Stimulated activated CD8-positive, alpha-beta memory T cell treated with anti-CD3 and anti-CD28 coated beads, Interleukin-4, amount 100 ng/mL, for 24 hours (primary cell): Measurements from ENCODE around the gene SELENON.

Experiments
- DNase-seq: peaks from one replicate; pipeline ENCODE4 v3.0.0-alpha.2; 2020; ENCODE audit warnings: low read depth

Gene SELENON

GRCh38 chr1:25794325-25794724 is 5.7 kb upstream of the SELENON start:
- DNase-seq: no peak

- DNase-seq: no peak
Measured at GRCh38 chr1:25795211-25795610, 4.8 kb upstream of the SELENON start.

DNA sequence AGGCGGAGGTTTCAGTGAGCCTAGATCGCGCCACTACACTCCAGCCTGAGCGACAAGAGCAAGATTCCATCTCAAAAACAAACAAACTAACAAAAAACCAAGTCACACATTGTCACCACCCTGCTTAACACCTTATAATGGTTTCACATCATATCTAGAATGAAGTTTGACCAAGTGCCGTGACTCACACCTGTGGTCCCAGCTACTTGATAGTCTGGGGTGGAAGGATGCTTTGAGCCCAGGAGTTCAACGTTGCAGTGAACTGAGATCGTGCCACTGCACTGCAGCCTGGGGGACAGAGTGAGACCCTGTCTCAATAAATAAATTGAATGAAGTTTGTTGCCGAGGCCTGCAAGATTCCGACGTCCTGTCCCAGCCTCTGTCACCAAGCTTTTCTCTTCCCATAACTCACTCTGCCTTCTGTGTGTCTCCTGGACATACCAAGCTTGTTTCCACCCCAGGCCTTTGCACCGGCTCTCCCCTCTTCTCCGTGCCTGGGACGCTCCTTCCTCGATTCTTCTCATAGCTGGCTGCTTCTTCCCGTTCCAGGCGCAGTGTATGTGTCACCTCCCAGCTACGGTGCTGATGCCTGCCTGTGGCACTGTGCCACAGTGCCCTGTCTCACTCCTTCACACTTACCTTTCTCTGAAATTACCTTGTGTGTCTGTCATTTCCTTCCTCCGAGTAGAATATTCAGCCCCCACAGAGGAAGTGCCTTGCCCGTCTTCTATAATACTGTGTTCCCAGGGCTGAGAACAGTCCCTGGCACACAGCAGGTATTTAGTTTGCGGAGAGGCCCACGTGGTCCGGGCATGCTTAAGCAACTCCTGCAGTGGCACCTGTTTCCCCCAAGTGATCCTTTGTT is 3.8 kb upstream of the SELENON start:
- peak; percentile 14 for DNase-seq

DNA sequence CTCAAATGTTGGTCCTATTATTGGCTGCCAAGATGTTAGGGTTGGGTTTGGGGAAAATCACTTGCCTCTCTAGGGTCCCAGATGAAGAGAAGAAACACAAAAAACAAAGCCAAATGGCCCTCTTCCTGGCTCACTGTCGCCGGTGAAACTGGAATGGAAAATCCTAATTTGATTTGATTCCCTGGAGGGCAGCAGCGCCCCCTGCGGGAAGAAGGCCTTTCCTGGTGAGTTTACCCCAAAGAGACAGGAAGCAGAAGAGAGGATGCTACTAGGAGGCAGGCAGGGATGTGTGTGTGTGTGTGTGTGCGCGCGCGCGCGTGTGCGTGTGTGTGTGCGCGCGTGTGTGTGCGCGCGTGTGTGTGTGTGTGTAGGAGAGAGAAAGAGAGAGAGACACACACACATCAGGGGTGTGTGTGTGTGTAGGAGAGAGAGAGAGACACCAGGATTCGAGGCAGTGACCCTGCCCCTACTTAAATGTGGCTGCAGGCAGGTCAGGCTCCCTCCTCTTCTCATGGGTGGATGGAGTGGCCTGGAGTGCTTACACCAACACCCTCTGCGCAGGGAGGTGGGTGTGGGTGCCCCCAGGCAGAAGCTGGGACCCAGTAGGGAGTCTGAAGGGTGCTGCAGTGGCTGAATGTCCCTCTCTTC is 3.1 kb upstream of the SELENON start:
- peak; percentile 72 for DNase-seq

DNA sequence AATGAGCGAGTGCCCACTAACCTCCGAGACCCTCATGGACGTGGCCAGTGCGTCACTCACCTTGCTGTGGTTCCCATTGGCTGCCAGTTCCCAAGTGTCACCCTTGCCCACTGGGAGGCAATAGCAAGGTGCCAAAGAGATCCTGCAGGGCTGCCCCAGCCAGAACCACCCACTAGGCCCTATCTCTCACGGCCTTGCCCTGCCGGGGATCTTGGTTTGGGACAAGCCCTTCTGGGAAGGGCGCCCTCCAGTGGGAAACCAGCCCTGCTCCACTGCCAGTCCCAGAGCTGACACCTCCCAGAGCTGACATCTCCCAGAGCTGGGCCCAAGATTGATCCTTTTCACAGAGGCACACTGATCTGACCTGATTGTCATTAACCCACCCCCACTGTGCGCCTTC is 2.1 kb upstream of the SELENON start:
- no peak for DNase-seq

- DNase-seq: no peak
Measured at GRCh38 chr1:25798666-25799351, 1.2 kb upstream of the SELENON start.

DNA sequence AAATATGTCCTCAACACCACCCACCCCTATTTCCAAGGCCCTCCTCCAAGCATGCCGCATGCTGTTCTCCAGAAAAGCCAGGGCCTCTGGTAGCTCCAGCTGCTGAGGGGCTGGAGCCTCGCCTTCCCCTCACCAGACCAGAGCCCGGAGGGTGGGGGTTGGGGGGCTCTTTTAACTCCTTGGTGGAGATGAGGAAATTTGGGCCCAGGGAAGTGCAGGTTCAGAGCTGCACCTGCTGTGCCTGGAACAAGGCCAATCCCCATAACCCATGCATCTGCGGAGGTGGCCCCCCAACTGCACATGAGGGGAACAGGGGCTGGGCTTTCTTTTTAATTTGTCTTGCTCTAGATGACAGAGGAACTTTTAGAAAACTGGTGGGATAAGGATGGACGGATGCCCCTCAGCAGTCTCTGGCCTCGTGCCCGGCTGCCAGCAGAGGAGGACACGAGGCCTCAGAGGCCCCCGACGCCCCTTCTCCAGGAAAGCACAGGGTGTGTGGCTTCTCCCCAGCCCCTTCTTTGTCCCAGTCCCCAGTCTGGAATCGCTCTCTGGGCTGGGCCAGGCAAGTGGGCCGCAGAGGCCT is 550 bp upstream of the SELENON start:
- no peak for DNase-seq

DNA sequence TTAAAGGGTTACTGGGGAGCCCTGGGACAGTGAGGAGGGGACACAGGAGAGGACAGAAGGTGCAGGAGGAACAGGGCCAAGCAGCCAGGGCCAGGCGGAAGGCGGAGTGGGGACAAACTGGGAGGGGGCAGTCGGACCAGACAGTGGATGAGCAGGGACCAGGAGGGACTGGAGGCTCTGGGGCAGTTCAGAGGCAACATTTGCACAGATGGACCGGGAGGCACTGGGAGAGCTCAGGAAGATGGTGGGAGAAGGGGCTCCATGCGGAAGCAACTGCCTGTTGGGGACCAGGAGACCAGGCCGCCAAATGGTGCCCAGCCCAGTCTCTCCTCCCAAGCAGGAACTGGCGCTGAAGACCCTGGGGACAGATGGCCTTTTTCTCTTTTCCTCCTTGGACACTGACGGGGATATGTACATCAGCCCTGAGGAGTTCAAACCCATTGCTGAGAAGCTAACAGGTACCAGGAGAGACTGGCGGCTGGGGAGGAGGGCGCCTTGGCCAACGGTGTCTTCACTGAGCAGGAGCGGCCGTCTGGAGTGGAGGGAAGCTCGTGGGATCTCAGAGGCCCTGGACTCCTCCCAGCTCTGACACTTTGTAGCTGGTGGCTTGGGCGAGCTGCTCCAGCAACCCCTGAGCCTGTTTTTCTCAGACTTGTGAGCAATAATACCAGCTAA is 847 bp downstream of the SELENON start:
- no peak for DNase-seq

DNA sequence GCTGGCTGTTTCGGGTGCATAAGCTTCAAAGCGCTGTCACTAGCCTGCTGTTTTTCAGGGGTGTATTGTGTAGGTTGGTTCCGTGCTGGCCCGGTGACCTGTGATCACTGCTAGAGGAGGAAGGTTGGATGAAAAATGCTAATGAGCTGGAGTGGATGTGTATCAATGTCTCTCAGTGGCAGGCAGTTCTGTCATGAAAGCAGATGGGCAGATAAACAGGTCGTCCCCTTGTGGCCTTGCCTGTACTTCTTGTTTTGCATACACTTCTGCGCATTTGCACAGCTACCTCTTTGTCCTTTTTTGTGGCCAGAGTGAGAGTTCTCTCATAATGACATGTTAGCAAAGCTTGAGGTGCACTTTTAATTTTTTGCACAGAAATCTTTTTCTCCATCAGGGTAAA is 2.9 kb downstream of the SELENON start:
- DNase-seq: no peak

DNA sequence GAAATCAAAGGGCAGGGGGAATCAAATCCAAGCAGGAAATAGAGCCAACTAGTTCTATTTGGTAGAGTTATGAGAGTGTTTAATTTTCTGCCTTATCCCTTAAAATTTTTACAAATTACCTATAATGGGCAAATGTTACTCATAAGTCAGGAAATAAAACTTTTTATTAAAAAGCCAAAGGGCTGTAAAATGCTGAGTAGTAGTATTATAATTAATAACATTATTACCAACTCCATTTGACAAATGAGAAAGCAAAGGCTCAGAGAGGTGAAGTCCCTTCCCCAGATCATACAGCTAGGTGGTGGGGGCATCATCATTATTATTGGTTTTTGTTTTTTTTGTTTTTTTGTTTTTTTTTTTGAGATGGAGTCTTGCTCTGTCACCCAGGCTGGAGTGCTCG is 3.4 kb downstream of the SELENON start:
- DNase-seq: no peak

DNA sequence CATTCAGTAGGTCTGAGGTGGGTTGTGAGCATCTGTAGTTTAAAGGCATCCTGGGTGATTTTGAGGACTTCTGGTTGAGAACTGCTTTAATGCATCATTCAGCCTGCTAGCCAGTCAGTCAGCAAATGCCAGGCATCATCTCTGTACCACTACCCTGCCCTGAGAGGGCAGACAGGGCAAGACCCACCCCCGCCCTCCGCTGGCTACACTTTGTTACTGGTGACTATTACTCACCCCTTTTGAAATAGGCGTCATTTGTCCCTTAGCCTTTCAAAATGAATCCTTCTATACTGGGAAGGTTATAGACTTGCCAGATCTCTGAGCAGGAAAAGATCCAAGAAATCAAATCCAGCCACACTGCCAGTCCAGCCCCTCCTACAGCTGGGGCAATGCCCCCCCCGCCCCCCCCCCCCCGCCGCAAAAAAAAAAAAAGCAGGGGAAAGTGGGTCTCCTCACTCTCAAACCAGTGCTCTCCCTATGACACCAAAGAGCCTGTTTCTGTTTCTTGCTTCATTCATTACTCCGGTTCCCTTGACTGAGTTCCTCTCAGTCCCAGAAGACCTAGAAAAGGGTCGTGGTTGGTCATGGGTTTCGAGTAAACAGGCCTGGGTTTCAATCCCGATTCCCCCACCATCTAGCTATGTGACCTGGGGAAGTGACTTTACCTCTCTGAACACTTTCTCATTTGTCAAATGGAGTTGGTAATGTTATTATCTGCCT is 4.4 kb downstream of the SELENON start:
- no peak for DNase-seq

DNA sequence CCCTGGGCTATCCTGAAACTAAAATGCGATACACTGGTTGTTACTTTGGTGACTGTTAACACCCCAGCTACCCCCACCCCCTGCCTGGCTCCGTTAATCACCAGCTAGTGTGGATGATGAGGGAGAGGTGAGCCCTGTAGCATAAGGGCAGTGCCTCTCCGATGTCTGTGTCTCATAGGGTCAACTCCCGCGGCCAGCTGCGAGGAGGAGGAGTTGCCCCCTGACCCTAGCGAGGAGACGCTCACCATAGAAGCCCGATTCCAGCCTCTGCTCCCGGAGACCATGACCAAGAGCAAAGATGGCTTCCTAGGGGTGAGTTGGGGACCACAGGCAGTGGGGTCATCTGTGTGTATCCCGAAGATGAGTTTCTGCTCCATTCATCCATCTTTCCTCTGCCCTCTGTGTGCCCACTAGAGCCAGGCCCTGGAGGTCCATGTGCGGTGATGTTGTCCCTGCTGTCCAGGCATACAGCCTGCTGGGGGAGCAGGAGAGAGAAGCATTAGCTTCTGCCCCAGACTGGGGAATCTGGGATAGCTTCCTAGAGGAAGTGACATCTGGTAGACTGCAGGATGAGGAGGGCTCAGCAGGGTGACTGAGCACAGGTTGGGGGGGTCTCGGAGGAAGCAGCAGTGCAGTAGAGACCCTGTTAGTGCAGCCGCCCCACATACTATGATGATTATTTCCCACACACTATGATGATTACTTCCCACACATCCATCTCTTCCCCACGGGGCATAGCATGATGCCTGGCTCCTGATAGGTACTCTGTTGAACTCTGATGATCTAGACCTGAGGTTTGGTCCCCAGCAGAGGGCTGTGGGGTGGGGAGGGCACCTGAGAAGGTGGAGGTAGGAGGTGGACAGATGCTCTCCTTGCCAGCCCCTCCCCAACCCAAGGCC is 5.2 kb downstream of the SELENON start:
- DNase-seq: no peak

DNA sequence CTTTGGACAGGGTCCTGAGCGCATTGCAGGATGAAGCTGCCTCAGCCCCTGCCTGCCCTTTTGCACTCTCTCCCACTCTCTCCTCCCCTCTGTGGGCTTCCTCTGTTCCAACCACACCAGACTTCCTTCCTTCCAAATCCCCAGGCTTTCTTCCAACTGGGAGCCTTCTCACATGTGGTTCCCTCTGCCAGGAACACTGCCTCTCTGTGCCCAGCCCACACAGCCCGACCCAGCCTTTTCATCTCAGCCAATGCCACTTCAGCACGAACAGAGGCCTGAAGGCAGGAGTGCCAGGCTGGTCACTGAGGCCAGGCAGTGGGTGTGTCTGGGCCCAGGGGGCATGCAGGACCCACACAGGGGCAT is 5.9 kb downstream of the SELENON start:
- no peak for DNase-seq

- DNase-seq: no peak
Measured at GRCh38 chr1:25806418-25806817, 6.4 kb downstream of the SELENON start.

- no peak for DNase-seq
Measured at GRCh38 chr1:25807480-25808390, 7.7 kb downstream of the SELENON start.

DNA sequence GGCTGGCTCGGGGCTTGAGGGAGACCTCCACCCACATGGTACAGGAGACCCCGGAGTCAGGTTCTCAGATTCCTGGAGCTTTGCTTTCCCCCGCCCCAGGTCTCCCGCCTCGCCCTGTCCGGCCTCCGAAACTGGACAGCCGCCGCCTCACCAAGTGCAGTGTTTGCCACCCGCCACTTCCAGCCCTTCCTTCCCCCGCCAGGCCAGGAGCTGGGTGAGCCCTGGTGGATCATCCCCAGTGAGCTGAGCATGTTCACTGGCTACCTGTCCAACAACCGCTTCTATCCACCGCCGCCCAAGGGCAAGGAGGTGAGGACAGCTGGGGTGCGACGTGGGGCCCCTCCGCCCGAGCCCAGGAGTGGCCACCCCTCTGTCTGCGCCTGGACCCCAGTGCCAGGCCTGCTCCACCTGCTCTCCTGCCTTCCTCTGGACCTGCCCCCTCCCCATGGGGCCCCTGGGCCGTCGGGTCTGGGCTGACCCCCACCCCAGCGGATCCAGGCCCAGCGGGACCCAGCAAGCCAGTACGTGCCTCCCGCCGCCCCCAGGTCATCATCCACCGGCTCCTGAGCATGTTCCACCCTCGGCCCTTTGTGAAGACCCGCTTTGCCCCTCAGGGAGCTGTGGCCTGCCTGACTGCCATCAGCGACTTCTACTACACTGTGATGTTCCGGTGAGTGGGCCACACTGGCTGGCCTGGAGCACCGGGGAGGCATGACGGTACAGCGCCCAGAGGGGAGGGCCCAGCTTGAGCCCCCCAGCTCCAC is 8.7 kb downstream of the SELENON start:
- no peak for DNase-seq

- DNase-seq: no peak
Measured at GRCh38 chr1:25809283-25809926, 9.4 kb downstream of the SELENON start.

GRCh38 chr1:25809929-25810328 is 9.9 kb downstream of the SELENON start:
- no peak for DNase-seq
